ENCODE measurements around the gene ABLIM3. TPM values are rescaled to one million over a fixed set of nuclear protein-coding genes. Genes with fewer than 3 reads are reported as not detected.

ABLIM3 gene
- total and polyA plus RNA-seq, 2 of the 8 experiments (the other 6 are each of a cell fraction or from before 2014, with no cell fraction given): 0.36 to 0.56 TPM

DNA sequence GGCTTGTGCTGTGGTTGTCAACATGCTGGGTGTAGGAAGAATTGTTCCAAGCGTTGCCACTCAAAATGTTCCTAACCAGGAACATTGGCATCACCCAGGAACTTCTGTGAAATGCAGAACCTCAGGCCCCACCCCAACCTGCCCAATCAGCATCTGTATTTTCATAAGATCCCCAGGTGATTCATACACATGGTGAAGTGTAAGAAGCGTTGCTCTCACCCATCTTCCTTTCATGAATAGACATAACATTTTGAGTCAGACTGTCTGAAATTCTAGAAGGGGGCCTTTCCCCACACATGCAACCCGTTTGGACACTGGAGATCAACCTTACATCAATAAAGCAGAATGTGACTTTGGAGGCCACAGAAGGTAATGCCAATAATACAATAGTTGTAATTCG, 121.0 kb downstream of the ABLIM3 start:
- H4K20me1 ChIP-seq (replicated peaks in 1 of 2; ENCODE audit: control insufficient read depth in 1 of 2, insufficient read depth in 2 of 2, low read length in 2 of 2): peaks cover 0 to 2% of the 10 kb centered on the region in 2 experiments
- no peaks in the 10 kb centered on the region for H3K9me3 ChIP-seq (ENCODE audit: insufficient read depth in 2 of 2, low read depth in 1 of 2, low read length in 1 of 2)
- no peak overlapping the region for H2BK120ac ChIP-seq (replicated peaks; ENCODE audit: low read depth, low read length)
- H2BK15ac ChIP-seq (ENCODE audit: low read length): no peak overlapping the region
- no peak for TF ChIP-seq KDM1A (IDR thresholded peaks at IDR 0.05; ENCODE audit: borderline replicate concordance, low read length)
- TF ChIP-seq CBX5 (IDR thresholded peaks at IDR 0.05; ENCODE audit: low read depth, low read length): no peak
- TF ChIP-seq HDAC6 (IDR thresholded peaks at IDR 0.05; ENCODE audit: low read depth, low read length): no peak
- no peak for TF ChIP-seq CEBPB (IDR thresholded peaks at IDR 0.05; ENCODE audit: low read depth, low read length)
- TF ChIP-seq POLR2A (IDR thresholded peaks at IDR 0.05; ENCODE audit: control extremely low read depth in 1 of 2, low read depth in 2 of 2, low read length in 2 of 2): no peak
- TF ChIP-seq SAP30 (IDR thresholded peaks at IDR 0.05; ENCODE audit: insufficient read depth, insufficient replicate concordance, low read length): no peak
- no peak for TF ChIP-seq HDAC2 (IDR thresholded peaks at IDR 0.05; ENCODE audit: borderline replicate concordance in 1 of 2, low read depth in 2 of 2, low read length in 2 of 2)
- TF ChIP-seq KDM5A (IDR thresholded peaks at IDR 0.05; ENCODE audit: low read length): no peak
- no peak for TF ChIP-seq CTBP2 (IDR thresholded peaks at IDR 0.05; ENCODE audit: borderline replicate concordance, insufficient read depth, insufficient read length, low read length)
- DNase-seq (ENCODE audit: low read depth in 1 of 2, low spot score in 2 of 2) (no peak), FAIRE-seq (no peak)
- no peak overlapping the region for H2AK5ac ChIP-seq (ENCODE audit: low read depth, low read length)
- no peak overlapping the region for H3K14ac ChIP-seq (ENCODE audit: insufficient read length)
- no peaks in the 10 kb centered on the region for H3K79me2 ChIP-seq (ENCODE audit: control insufficient read depth in 1 of 2, insufficient read depth in 2 of 2, low read length in 2 of 2)
- no peak overlapping the region for H2BK12ac ChIP-seq (ENCODE audit: low read depth, low read length)
- H3K23ac ChIP-seq (ENCODE audit: insufficient read length): no peak overlapping the region
- H3K4me3 ChIP-seq (ENCODE audit: extremely low read depth in 1 of 4, insufficient read depth in 2 of 4, low read depth in 3 of 4, low read length in 4 of 4): no peak overlapping the region
- no peak overlapping the region for H3K18ac ChIP-seq (ENCODE audit: extremely low read depth, low read length)
- no peak overlapping the region for H3K27ac ChIP-seq (ENCODE audit: low read depth, low read length)
- H3K9ac ChIP-seq (replicated peaks in 1 of 4; ENCODE audit: extremely low read depth in 1 of 4, low read depth in 3 of 4, low read length in 3 of 4): no peak overlapping the region
- no peak overlapping the region for H4K5ac ChIP-seq (ENCODE audit: insufficient read length, low read depth, low read length)
- H3K36me3 ChIP-seq (ENCODE audit: control insufficient read depth in 2 of 4, insufficient read depth in 4 of 4, low read length in 3 of 4): no peaks in the 10 kb centered on the region
- no peak overlapping the region for H3K4ac ChIP-seq (replicated peaks; ENCODE audit: insufficient read length, low read depth, low read length)
- H2AFZ ChIP-seq (ENCODE audit: low read length): no peak overlapping the region
- no peak overlapping the region for H2BK5ac ChIP-seq (ENCODE audit: low read depth, low read length)
- CTCF ChIA-PET (ENCODE audit: partially characterized antibody): interaction anchor here (1.1 to 7.5 kb wide), 8 partner anchors 12 to 140 kb away, joined by 3 to 88 read pairs (median 28); partner anchors contain the start of gene ABLIM3
- no peaks in the 10 kb centered on the region; a peak in 1 of 7 replicates for H3K4me1 ChIP-seq (replicated peaks in 1 of 4; ENCODE audit: control insufficient read depth in 3 of 4, insufficient read depth in 4 of 4, low read length in 3 of 4)
- H3K56ac ChIP-seq (replicated peaks; ENCODE audit: insufficient read length, low read depth, low read length): no peak overlapping the region
- 91% methylated on average over 3 of the region's 4 CpGs; no CpG with 5 or more reads in 1 of the 2 experiments for WGBS, 2 experiments (ENCODE audit: extremely low coverage in 1 of 2, insufficient coverage in 1 of 2, insufficient read length in 1 of 2, insufficient replicate concordance in 2 of 2, low coverage in 1 of 2, low lambda C conversion rate in 2 of 2, missing lambda C conversion rate in 1 of 2)
- H4K8ac ChIP-seq (ENCODE audit: extremely low read depth, insufficient read depth, low read length): no peak overlapping the region
- no peak overlapping the region for H2BK20ac ChIP-seq (ENCODE audit: low read length)
- no peaks in the 10 kb centered on the region for H3K79me1 ChIP-seq (ENCODE audit: low read depth, low read length)
- H3K23me2 ChIP-seq (ENCODE audit: low read depth, low read length): no peaks in the 10 kb centered on the region
- H4K91ac ChIP-seq (replicated peaks; ENCODE audit: insufficient read length, low read length): no peak overlapping the region
- POLR2A ChIA-PET (ENCODE audit: partially characterized antibody): no interaction called here
- H3K27me3 ChIP-seq (replicated peaks in 1 of 4; ENCODE audit: control insufficient read depth in 3 of 4, extremely low read depth in 1 of 4, insufficient read depth in 3 of 4, low read length in 3 of 4): peaks cover 0 to 11% (median 5%) of the 10 kb centered on the region in 4 experiments; a peak in 6 of 7 replicates
- no peak overlapping the region for H3K4me2 ChIP-seq (ENCODE audit: insufficient read depth in 1 of 2, low read depth in 2 of 2, low read length in 2 of 2)
